GM23338 (cell line): ENCODE data around the gene AP5Z1. TPM values are rescaled to one million over a fixed set of nuclear protein-coding genes. Genes with fewer than 3 reads are reported as not detected.

Source experiments
- ATAC-seq: fragments of 200-7000 bp; cut with Tn5 transposase; 3 replicates; pipeline ENCODE4 v1.9.1; 2020
- DNase-seq: peaks from one replicate; pipeline ENCODE4 v3.0.0-alpha.2; 2015; ENCODE audit warnings: low spot score
- H2AFZ ChIP-seq: fragments of 200-600 bp; sonication (generic); 2 replicates; pipeline ENCODE4 v1.8.0; 2016; ENCODE audit warnings: antibody characterized with exemption, mild to moderate bottlenecking, moderate library complexity
- H3F3A ChIP-seq: fragments of 200-600 bp; sonication (generic); replicated peaks from 2 replicates; pipeline ENCODE4 v1.8.0; 2017; ENCODE audit warnings: antibody characterized with exemption, mixed run types, low read depth
- H3K27ac ChIP-seq: fragments of 200-600 bp; sonication (generic); 2 replicates; pipeline ENCODE4 v1.6.1; 2016; ENCODE audit warnings: low read depth
- H3K27me3 ChIP-seq: fragments of 200-600 bp; sonication (generic); 2 replicates; pipeline ENCODE4 v1.8.0; 2016; ENCODE audit warnings: mild to moderate bottlenecking, mixed run types, moderate library complexity; ENCODE audit not compliant: insufficient read depth
- H3K36me3 ChIP-seq: fragments of 200-600 bp; sonication (generic); 2 replicates; pipeline ENCODE4 v1.8.0; 2016; ENCODE audit warnings: mild to moderate bottlenecking; ENCODE audit not compliant: insufficient read depth
- H3K4me1 ChIP-seq: fragments of 200-600 bp; sonication (generic); 2 replicates; pipeline ENCODE4 v1.8.0; 2016; ENCODE audit warnings: mild to moderate bottlenecking, moderate library complexity; ENCODE audit not compliant: insufficient read depth
- H3K4me2 ChIP-seq: fragments of 200-600 bp; sonication (generic); 2 replicates; pipeline ENCODE4 v1.7.1; 2017; ENCODE audit warnings: mixed run types
- H3K4me3 ChIP-seq: fragments of 200-600 bp; sonication (generic); 2 replicates; pipeline ENCODE4 v1.6.1; 2016; ENCODE audit warnings: mixed run types
- H3K79me2 ChIP-seq: fragments of 200-600 bp; sonication (generic); replicated peaks from 2 replicates; pipeline ENCODE4 v1.8.0; 2017; ENCODE audit warnings: mild to moderate bottlenecking; ENCODE audit not compliant: insufficient read depth
- H3K9me2 ChIP-seq: fragments of 200-600 bp; sonication (generic); 2 replicates; pipeline ENCODE4 v1.8.0; 2017; ENCODE audit not compliant: insufficient read depth
- H4K20me1 ChIP-seq: fragments of 200-600 bp; sonication (generic); replicated peaks from 2 replicates; pipeline ENCODE4 v1.8.0; 2017; ENCODE audit warnings: mild to moderate bottlenecking; ENCODE audit not compliant: insufficient read depth
- H3K27ac Mint-ChIP-seq: 2 replicates; pipeline ENCODE4 v1.8.0; 2020; ENCODE audit warnings: inconsistent platforms, mild to moderate bottlenecking, moderate library complexity, mixed read lengths
- H3K27me3 Mint-ChIP-seq: 3 replicates; pipeline ENCODE4 v1.8.0; 2022; ENCODE audit warnings: low read depth, mild to moderate bottlenecking, moderate library complexity, mixed read lengths, inconsistent platforms; ENCODE audit not compliant: insufficient read depth, poor library complexity
- H3K36me3 Mint-ChIP-seq: 3 replicates; pipeline ENCODE4 v1.8.0; 2021; ENCODE audit warnings: low read depth, mild to moderate bottlenecking, inconsistent platforms, moderate library complexity, mixed read lengths
- H3K4me1 Mint-ChIP-seq: 3 replicates; pipeline ENCODE4 v1.8.0; 2020; ENCODE audit warnings: mild to moderate bottlenecking, inconsistent platforms, mixed read lengths
- H3K4me3 Mint-ChIP-seq: 3 replicates; pipeline ENCODE4 v1.8.0; 2021; ENCODE audit warnings: moderate library complexity, mild to moderate bottlenecking, inconsistent platforms, mixed read lengths
- H3K9me3 Mint-ChIP-seq: 3 replicates; pipeline ENCODE4 v1.8.0; 2020; ENCODE audit warnings: moderate library complexity, mild to moderate bottlenecking, inconsistent platforms, mixed read lengths
- CREB1 ChIP-seq: fragments of 250-450 bp; sonication (Bioruptor Pico); IDR thresholded peaks from 2 replicates; pipeline ENCODE4 v1.5.0; 2020; ENCODE audit warnings: low read depth, mild to moderate bottlenecking, moderate library complexity
- EZH2 ChIP-seq: fragments of 200-600 bp; sonication (generic); IDR thresholded peaks from one replicate; pipeline ENCODE4 v1.8.0; 2017; ENCODE audit warnings: antibody characterized with exemption, mild to moderate bottlenecking, low read depth; ENCODE audit not compliant: unreplicated experiment
- EZH2phosphoT487 ChIP-seq: fragments of 200-600 bp; sonication (generic); IDR thresholded peaks from one replicate; pipeline ENCODE4 v1.8.1; 2018; ENCODE audit warnings: antibody characterized with exemption; ENCODE audit not compliant: unreplicated experiment
- JUNB ChIP-seq: IDR thresholded peaks from one replicate; pipeline ENCODE4 v1.6.1; 2016; ENCODE audit warnings: antibody characterized with exemption; ENCODE audit not compliant: unreplicated experiment
- NANOG ChIP-seq: IDR thresholded peaks from 2 replicates; pipeline ENCODE4 v1.6.1; 2016; ENCODE audit warnings: antibody characterized with exemption, borderline replicate concordance
- POLR2AphosphoS5 ChIP-seq: IDR thresholded peaks from 2 replicates; pipeline ENCODE4 v1.6.1; 2016; ENCODE audit warnings: antibody characterized with exemption, low read depth
- STAT1 ChIP-seq: IDR thresholded peaks from one replicate; pipeline ENCODE4 v1.6.1; 2016; ENCODE audit warnings: antibody characterized with exemption; ENCODE audit not compliant: unreplicated experiment
- ZNF114 ChIP-seq: fragments of 250-450 bp; sonication (Bioruptor Pico); IDR thresholded peaks from 2 replicates; pipeline ENCODE4 v1.5.0; 2020; ENCODE audit warnings: mild to moderate bottlenecking, moderate library complexity
- ZNF331 ChIP-seq: fragments of 250-450 bp; sonication (Bioruptor Pico); IDR thresholded peaks from 2 replicates; pipeline ENCODE4 v1.5.0; 2020; ENCODE audit warnings: low read depth, mild to moderate bottlenecking, moderate library complexity
- polyA plus RNA-seq: library from polyadenylated mRNA; unstranded; fragments of >200 nt; fragmentation: Nextera tagmentation; extraction: Ambion mirVana; gene quantifications from 2 replicates; pipeline ENCODE4 v1.2.1, GENCODE V29; 2016
- total RNA-seq: library from RNA; depleted of rRNA; stranded (reverse); fragments of >200 nt; shearing (Covaris generic); gene quantifications from 2 replicates; pipeline ENCODE4 v1.2.3, GENCODE V29; 2014
- TF ChIP-seq, protein P1 (sequence below): IDR thresholded peaks from 2 replicates; pipeline ENCODE4 v1.6.1; 2016; ENCODE audit warnings: antibody characterized with exemption
- TF ChIP-seq, protein P2 (sequence below): fragments of 250-450 bp; sonication (Bioruptor Pico); IDR thresholded peaks from 2 replicates; pipeline ENCODE4 v1.5.0; 2020; ENCODE audit warnings: mild to moderate bottlenecking, moderate library complexity
- TF ChIP-seq, protein P3 (sequence below): IDR thresholded peaks from one replicate; pipeline ENCODE4 v1.6.1; 2018; ENCODE audit warnings: antibody characterized with exemption; ENCODE audit not compliant: unreplicated experiment
- TF ChIP-seq, protein P4 (sequence below), 2 experiments: fragments of 200-600 bp in 1 of 2; sonication (generic) in 1 of 2; conservative IDR thresholded peaks; 2 replicates each; pipeline versions ENCODE4 v1.5.1 to v1.6.1; 2016 to 2017; ENCODE audit warnings: antibody characterized with exemption in 2 of 2, low read depth in 2 of 2, mild to moderate bottlenecking in 2 of 2, moderate library complexity in 1 of 2

The AP5Z1 gene
- total and polyA plus RNA-seq, 2 experiments from 2014 or later: 16.3 to 31.2 TPM

DNA sequence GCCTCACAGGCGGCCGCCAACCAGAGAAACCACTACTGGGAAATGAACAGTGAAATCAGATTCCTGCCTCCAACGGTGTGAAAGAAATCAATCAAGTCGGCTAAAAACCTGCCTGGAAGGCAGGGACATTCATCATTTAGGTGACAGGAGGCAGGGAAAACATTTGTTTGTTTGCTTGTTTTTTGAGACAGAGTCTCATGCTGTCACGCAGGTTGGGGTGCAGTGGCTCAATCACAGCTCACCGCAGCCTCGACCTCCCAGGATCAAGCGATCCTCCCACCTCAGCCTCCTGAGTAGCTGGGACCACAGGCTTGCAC lies 30.5 kb downstream of the AP5Z1 start:
- Histone ChIP-seq H3K9me2 (no peaks in the 10 kb centered on the region), H3K36me3 (no peaks in the 10 kb centered on the region), H2AFZ (no peak overlapping the region), H3K4me3 (no peak overlapping the region), H3K79me2 (no peaks in the 10 kb centered on the region), H3K4me1 (peaks cover 3% of the 10 kb centered on the region; the same call in 1 of the 2 replicates), H3K4me2 (no peak overlapping the region), H3K27ac (no peak overlapping the region), H3K27me3 (no peaks in the 10 kb centered on the region), H4K20me1 (no peaks in the 10 kb centered on the region), H3F3A (no peaks in the 10 kb centered on the region)
- DNase-seq: no peak
- no peak for TF ChIP-seq STAT1
- no peak for TF ChIP-seq EZH2phosphoT487
- no peak for TF ChIP-seq NANOG
- no peak for TF ChIP-seq POLR2AphosphoS5
- TF ChIP-seq, protein P1, sequence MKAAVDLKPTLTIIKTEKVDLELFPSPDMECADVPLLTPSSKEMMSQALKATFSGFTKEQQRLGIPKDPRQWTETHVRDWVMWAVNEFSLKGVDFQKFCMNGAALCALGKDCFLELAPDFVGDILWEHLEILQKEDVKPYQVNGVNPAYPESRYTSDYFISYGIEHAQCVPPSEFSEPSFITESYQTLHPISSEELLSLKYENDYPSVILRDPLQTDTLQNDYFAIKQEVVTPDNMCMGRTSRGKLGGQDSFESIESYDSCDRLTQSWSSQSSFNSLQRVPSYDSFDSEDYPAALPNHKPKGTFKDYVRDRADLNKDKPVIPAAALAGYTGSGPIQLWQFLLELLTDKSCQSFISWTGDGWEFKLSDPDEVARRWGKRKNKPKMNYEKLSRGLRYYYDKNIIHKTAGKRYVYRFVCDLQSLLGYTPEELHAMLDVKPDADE: no peak
- TF ChIP-seq, protein P2, sequence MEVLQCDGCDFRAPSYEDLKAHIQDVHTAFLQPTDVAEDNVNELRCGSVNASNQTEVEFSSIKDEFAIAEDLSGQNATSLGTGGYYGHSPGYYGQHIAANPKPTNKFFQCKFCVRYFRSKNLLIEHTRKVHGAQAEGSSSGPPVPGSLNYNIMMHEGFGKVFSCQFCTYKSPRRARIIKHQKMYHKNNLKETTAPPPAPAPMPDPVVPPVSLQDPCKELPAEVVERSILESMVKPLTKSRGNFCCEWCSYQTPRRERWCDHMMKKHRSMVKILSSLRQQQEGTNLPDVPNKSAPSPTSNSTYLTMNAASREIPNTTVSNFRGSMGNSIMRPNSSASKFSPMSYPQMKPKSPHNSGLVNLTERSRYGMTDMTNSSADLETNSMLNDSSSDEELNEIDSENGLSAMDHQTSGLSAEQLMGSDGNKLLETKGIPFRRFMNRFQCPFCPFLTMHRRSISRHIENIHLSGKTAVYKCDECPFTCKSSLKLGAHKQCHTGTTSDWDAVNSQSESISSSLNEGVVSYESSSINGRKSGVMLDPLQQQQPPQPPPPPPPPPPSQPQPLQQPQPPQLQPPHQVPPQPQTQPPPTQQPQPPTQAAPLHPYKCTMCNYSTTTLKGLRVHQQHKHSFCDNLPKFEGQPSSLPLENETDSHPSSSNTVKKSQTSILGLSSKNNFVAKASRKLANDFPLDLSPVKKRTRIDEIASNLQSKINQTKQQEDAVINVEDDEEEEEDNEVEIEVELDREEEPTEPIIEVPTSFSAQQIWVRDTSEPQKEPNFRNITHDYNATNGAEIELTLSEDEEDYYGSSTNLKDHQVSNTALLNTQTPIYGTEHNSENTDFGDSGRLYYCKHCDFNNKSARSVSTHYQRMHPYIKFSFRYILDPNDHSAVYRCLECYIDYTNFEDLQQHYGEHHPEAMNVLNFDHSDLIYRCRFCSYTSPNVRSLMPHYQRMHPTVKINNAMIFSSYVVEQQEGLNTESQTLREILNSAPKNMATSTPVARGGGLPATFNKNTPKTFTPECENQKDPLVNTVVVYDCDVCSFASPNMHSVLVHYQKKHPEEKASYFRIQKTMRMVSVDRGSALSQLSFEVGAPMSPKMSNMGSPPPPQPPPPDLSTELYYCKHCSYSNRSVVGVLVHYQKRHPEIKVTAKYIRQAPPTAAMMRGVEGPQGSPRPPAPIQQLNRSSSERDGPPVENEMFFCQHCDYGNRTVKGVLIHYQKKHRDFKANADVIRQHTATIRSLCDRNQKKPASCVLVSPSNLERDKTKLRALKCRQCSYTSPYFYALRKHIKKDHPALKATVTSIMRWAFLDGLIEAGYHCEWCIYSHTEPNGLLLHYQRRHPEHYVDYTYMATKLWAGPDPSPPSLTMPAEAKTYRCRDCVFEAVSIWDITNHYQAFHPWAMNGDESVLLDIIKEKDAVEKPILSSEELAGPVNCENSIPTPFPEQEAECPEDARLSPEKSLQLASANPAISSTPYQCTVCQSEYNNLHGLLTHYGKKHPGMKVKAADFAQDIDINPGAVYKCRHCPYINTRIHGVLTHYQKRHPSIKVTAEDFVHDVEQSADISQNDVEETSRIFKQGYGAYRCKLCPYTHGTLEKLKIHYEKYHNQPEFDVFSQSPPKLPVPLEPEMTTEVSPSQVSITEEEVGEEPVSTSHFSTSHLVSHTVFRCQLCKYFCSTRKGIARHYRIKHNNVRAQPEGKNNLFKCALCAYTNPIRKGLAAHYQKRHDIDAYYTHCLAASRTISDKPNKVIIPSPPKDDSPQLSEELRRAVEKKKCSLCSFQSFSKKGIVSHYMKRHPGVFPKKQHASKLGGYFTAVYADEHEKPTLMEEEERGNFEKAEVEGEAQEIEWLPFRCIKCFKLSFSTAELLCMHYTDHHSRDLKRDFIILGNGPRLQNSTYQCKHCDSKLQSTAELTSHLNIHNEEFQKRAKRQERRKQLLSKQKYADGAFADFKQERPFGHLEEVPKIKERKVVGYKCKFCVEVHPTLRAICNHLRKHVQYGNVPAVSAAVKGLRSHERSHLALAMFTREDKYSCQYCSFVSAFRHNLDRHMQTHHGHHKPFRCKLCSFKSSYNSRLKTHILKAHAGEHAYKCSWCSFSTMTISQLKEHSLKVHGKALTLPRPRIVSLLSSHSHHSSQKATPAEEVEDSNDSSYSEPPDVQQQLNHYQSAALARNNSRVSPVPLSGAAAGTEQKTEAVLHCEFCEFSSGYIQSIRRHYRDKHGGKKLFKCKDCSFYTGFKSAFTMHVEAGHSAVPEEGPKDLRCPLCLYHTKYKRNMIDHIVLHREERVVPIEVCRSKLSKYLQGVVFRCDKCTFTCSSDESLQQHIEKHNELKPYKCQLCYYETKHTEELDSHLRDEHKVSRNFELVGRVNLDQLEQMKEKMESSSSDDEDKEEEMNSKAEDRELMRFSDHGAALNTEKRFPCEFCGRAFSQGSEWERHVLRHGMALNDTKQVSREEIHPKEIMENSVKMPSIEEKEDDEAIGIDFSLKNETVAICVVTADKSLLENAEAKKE (CRISPR knock-in tag): no peak
- TF ChIP-seq JUNB: no peak
- TF ChIP-seq, protein P3, sequence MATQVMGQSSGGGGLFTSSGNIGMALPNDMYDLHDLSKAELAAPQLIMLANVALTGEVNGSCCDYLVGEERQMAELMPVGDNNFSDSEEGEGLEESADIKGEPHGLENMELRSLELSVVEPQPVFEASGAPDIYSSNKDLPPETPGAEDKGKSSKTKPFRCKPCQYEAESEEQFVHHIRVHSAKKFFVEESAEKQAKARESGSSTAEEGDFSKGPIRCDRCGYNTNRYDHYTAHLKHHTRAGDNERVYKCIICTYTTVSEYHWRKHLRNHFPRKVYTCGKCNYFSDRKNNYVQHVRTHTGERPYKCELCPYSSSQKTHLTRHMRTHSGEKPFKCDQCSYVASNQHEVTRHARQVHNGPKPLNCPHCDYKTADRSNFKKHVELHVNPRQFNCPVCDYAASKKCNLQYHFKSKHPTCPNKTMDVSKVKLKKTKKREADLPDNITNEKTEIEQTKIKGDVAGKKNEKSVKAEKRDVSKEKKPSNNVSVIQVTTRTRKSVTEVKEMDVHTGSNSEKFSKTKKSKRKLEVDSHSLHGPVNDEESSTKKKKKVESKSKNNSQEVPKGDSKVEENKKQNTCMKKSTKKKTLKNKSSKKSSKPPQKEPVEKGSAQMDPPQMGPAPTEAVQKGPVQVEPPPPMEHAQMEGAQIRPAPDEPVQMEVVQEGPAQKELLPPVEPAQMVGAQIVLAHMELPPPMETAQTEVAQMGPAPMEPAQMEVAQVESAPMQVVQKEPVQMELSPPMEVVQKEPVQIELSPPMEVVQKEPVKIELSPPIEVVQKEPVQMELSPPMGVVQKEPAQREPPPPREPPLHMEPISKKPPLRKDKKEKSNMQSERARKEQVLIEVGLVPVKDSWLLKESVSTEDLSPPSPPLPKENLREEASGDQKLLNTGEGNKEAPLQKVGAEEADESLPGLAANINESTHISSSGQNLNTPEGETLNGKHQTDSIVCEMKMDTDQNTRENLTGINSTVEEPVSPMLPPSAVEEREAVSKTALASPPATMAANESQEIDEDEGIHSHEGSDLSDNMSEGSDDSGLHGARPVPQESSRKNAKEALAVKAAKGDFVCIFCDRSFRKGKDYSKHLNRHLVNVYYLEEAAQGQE: no peak
- TF ChIP-seq, protein P4, sequence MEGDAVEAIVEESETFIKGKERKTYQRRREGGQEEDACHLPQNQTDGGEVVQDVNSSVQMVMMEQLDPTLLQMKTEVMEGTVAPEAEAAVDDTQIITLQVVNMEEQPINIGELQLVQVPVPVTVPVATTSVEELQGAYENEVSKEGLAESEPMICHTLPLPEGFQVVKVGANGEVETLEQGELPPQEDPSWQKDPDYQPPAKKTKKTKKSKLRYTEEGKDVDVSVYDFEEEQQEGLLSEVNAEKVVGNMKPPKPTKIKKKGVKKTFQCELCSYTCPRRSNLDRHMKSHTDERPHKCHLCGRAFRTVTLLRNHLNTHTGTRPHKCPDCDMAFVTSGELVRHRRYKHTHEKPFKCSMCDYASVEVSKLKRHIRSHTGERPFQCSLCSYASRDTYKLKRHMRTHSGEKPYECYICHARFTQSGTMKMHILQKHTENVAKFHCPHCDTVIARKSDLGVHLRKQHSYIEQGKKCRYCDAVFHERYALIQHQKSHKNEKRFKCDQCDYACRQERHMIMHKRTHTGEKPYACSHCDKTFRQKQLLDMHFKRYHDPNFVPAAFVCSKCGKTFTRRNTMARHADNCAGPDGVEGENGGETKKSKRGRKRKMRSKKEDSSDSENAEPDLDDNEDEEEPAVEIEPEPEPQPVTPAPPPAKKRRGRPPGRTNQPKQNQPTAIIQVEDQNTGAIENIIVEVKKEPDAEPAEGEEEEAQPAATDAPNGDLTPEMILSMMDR (conservative IDR thresholded peaks at IDR 0.05; ENCODE audit: low read depth in 2 of 2): no peak
- TF ChIP-seq CREB1 (CRISPR knock-in tag): no peak
- TF ChIP-seq EZH2: no peak
- no peak for TF ChIP-seq ZNF331 (CRISPR knock-in tag)
- no peak for TF ChIP-seq ZNF114 (CRISPR knock-in tag)
- Mint-ChIP-seq H3K36me3 (no peaks in the 10 kb centered on the region; the same call in 2 of the 3 replicates), H3K9me3 (no peaks in the 10 kb centered on the region), H3K4me1 (peaks cover 5% of the 10 kb centered on the region), H3K4me3 (no peak overlapping the region), H3K27me3 (peaks cover 9% of the 10 kb centered on the region), H3K27ac (no peak overlapping the region)
- ATAC-seq: no peak
